ENCODE data around the gene CDIP1.

DNA sequence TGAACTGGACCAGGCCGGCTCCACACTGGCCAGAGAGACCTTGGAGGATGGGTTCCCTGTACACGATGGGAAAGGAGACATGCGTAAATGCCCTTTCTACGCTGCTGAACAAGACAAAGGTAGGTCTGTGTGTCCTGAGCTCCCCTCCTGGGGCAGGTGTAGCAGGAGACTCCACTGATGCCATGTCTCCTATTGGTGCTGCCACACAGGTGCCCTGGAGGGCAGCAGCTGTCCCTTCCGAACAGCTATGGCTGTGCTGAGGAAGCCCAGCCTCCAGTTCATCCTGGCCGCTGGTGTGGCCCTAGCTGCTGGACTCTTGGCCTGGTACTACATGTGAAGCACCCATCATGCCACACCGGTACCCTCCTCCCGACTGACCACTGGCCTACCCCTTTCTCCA lies 29.2 kb downstream of the CDIP1 start:
- TF ChIP-seq POLR2A (IDR thresholded peaks at IDR 0.05), result no peak
- TF ChIP-seq, protein P1, sequence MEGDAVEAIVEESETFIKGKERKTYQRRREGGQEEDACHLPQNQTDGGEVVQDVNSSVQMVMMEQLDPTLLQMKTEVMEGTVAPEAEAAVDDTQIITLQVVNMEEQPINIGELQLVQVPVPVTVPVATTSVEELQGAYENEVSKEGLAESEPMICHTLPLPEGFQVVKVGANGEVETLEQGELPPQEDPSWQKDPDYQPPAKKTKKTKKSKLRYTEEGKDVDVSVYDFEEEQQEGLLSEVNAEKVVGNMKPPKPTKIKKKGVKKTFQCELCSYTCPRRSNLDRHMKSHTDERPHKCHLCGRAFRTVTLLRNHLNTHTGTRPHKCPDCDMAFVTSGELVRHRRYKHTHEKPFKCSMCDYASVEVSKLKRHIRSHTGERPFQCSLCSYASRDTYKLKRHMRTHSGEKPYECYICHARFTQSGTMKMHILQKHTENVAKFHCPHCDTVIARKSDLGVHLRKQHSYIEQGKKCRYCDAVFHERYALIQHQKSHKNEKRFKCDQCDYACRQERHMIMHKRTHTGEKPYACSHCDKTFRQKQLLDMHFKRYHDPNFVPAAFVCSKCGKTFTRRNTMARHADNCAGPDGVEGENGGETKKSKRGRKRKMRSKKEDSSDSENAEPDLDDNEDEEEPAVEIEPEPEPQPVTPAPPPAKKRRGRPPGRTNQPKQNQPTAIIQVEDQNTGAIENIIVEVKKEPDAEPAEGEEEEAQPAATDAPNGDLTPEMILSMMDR (IDR thresholded peaks at IDR 0.05), result no peak
